WTC11 (cell line): ENCODE measurements around the gene CDC5L.

Experiments used
- FOXJ3 ChIP-seq: sonication (generic); formaldehyde crosslinking; IDR thresholded peaks from 2 replicates; pipeline ENCODE4 v1.9.0; 2021; ENCODE audit warnings: missing genetic modification reagents, mild to moderate bottlenecking, borderline replicate concordance
- OVOL2 ChIP-seq: fragments of 250-450 bp; sonication (Bioruptor Pico); IDR thresholded peaks from 2 replicates; pipeline ENCODE4 v1.9.0; 2021; ENCODE audit warnings: mild to moderate bottlenecking, borderline replicate concordance
- SMAD3 ChIP-seq: sonication (generic); formaldehyde crosslinking; IDR thresholded peaks from 2 replicates; pipeline ENCODE4 v1.8.0; 2022; ENCODE audit warnings: missing genetic modification reagents, mild to moderate bottlenecking, borderline replicate concordance
- SP1 ChIP-seq: sonication (generic); formaldehyde crosslinking; conservative IDR thresholded peaks from 2 replicates; pipeline ENCODE4 v1.8.1; 2022; ENCODE audit warnings: missing genetic modification reagents
- TF ChIP-seq, protein P1 (sequence below): fragments of 200-600 bp; IDR thresholded peaks from 2 replicates; pipeline ENCODE4 v1.8.0; 2022; ENCODE audit warnings: antibody characterized with exemption
- TF ChIP-seq, protein P2 (sequence below): sonication (generic); formaldehyde crosslinking; IDR thresholded peaks from 2 replicates; pipeline ENCODE4 v1.8.0; 2022; ENCODE audit warnings: mild to moderate bottlenecking, missing genetic modification reagents

DNA sequence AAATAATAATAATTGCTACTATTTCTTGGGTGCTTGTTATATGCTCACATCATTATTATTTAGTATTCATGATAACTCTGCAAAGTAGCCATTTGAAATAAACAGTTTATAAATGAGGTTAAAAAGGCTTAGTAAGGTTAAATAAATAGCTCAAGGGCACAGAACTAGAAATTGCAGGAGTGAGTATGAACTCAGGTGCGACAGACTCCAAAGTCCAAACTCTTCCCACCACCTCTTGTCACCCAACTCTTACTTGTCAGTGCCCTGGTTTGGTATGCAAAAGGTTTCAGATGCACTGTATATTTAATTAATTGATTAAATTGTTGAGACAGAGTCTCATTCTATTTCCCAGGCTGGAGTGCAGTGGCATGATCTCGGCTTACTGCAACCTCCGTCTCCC is 20.7 kb upstream of the CDC5L start:
- TF ChIP-seq, protein P1, sequence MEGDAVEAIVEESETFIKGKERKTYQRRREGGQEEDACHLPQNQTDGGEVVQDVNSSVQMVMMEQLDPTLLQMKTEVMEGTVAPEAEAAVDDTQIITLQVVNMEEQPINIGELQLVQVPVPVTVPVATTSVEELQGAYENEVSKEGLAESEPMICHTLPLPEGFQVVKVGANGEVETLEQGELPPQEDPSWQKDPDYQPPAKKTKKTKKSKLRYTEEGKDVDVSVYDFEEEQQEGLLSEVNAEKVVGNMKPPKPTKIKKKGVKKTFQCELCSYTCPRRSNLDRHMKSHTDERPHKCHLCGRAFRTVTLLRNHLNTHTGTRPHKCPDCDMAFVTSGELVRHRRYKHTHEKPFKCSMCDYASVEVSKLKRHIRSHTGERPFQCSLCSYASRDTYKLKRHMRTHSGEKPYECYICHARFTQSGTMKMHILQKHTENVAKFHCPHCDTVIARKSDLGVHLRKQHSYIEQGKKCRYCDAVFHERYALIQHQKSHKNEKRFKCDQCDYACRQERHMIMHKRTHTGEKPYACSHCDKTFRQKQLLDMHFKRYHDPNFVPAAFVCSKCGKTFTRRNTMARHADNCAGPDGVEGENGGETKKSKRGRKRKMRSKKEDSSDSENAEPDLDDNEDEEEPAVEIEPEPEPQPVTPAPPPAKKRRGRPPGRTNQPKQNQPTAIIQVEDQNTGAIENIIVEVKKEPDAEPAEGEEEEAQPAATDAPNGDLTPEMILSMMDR: no peak
- TF ChIP-seq OVOL2 (CRISPR knock-in tag): no peak
- TF ChIP-seq, protein P2, sequence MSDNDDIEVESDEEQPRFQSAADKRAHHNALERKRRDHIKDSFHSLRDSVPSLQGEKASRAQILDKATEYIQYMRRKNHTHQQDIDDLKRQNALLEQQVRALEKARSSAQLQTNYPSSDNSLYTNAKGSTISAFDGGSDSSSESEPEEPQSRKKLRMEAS (CRISPR knock-in tag): no peak
- no peak for TF ChIP-seq SP1 (CRISPR knock-in tag)
- no peak for TF ChIP-seq SMAD3
- TF ChIP-seq FOXJ3 (CRISPR knock-in tag): no peak
